Muscle of leg (tissue), 11 donors: ENCODE results near the gene GARIN6. TPM values are rescaled to one million over a fixed set of nuclear protein-coding genes. Genes with fewer than 3 reads are reported as not detected.

Experiments
- DNase-seq: peaks from one replicate; pipeline ENCODE4 v3.0.0; 2013
- H3K27ac ChIP-seq: one replicate; pipeline ENCODE4 v1.5.1; 2013; ENCODE audit warnings: mild to moderate bottlenecking, low read length, control low read depth
- H3K27me3 ChIP-seq: one replicate; pipeline ENCODE4 v1.6.1; 2013; ENCODE audit warnings: low read length; ENCODE audit not compliant: control insufficient read depth, insufficient read depth
- H3K36me3 ChIP-seq: one replicate; pipeline ENCODE4 v1.6.1; 2013; ENCODE audit warnings: low read length; ENCODE audit not compliant: control insufficient read depth, insufficient read depth
- H3K4me1 ChIP-seq: one replicate; pipeline ENCODE4 v1.6.1; 2013; ENCODE audit warnings: low read length; ENCODE audit not compliant: control insufficient read depth, insufficient read depth
- H3K4me3 ChIP-seq: one replicate; pipeline ENCODE4 v1.5.1; 2013; ENCODE audit warnings: low read length, control low read depth
- H3K9me3 ChIP-seq: replicated peaks from 2 replicates; pipeline ENCODE4 v1.6.1; 2013; ENCODE audit warnings: low read depth, low read length; ENCODE audit not compliant: control insufficient read depth
- whole genome bisulfite sequencing: methylation state at CpG from one replicate; pipeline ENCODE4 v1.1.5; 2013; ENCODE audit warnings: missing lambda C conversion rate; ENCODE audit not compliant: insufficient coverage; 5-methylcytosine and 5-hydroxymethylcytosine counted together
- polyA plus RNA-seq, 8 donors: library from polyadenylated mRNA; unstranded; fragments of 120-200 nt; gene quantifications; one replicate each; pipeline versions ENCODE4 v1.2.1 to v1.2.3, GENCODE V29; 2013; ENCODE audit warnings: inconsistent platforms in 1 of 8, low replicate concordance in 1 of 8; ENCODE audit not compliant: insufficient read length in 8 of 8, insufficient read depth in 1 of 8
- total RNA-seq: library from RNA; stranded (reverse); fragments of 120-200 nt; gene quantifications from one replicate; pipeline ENCODE4 v1.2.4, GENCODE V29; 2013

GARIN6 gene
- total and polyA plus RNA-seq, 9 donors, result not detected

GRCh38 chr12:99627459-99627858 lies 20.1 kb upstream of the GARIN6 start:
- Histone ChIP-seq H3K36me3 (no peaks in the 10 kb centered on the region), H3K27ac (no peak overlapping the region), H3K27me3 (no peaks in the 10 kb centered on the region), H3K4me1 (no peaks in the 10 kb centered on the region), H3K9me3 (no peaks in the 10 kb centered on the region), H3K4me3 (no peak overlapping the region)
- DNase-seq, result no peak
- WGBS, result no CpG with 5 or more reads among the region's 2 CpGs

- Histone ChIP-seq H3K4me1 (no peaks in the 10 kb centered on the region), H3K9me3 (no peaks in the 10 kb centered on the region), H3K4me3 (no peak overlapping the region), H3K27me3 (no peaks in the 10 kb centered on the region), H3K36me3 (no peaks in the 10 kb centered on the region), H3K27ac (no peak overlapping the region)
- no CpG with 5 or more reads among the region's 2 CpGs for WGBS
- no peak for DNase-seq
Measured at GRCh38 chr12:99644629-99645028, 2.9 kb upstream of the GARIN6 start.

GRCh38 chr12:99648183-99648582 lies 630 bp downstream of the GARIN6 start:
- no peak overlapping the region for H3K4me3 ChIP-seq
- no peaks in the 10 kb centered on the region for H3K27me3 ChIP-seq
- 90% methylated on average over 13 of the region's 14 CpGs for WGBS
- no peaks in the 10 kb centered on the region for H3K9me3 ChIP-seq
- no peaks in the 10 kb centered on the region for H3K36me3 ChIP-seq
- DNase-seq, result no peak
- no peak overlapping the region for H3K27ac ChIP-seq
- H3K4me1 ChIP-seq, result no peaks in the 10 kb centered on the region

- no peak overlapping the region for H3K27ac ChIP-seq
- no peaks in the 10 kb centered on the region for H3K27me3 ChIP-seq
- no peaks in the 10 kb centered on the region for H3K9me3 ChIP-seq
- no CpG with 5 or more reads among the region's 1 CpG for WGBS
- no peaks in the 10 kb centered on the region for H3K36me3 ChIP-seq
- H3K4me3 ChIP-seq, result no peak overlapping the region
- no peaks in the 10 kb centered on the region for H3K4me1 ChIP-seq
- DNase-seq, result no peak
Measured at GRCh38 chr12:99649551-99649950, 2.0 kb downstream of the GARIN6 start.

GRCh38 chr12:99658671-99659349 lies 11.3 kb downstream of the GARIN6 start:
- H3K4me1 ChIP-seq, result no peaks in the 10 kb centered on the region
- H3K4me3 ChIP-seq, result no peak overlapping the region
- no peaks in the 10 kb centered on the region for H3K9me3 ChIP-seq
- WGBS, result no CpG with 5 or more reads among the region's 1 CpG
- peak; percentile 5 for DNase-seq
- H3K27ac ChIP-seq, result no peak overlapping the region
- H3K36me3 ChIP-seq, result no peaks in the 10 kb centered on the region
- H3K27me3 ChIP-seq, result no peaks in the 10 kb centered on the region

- Histone ChIP-seq H3K27ac (no peak overlapping the region), H3K4me1 (no peaks in the 10 kb centered on the region), H3K9me3 (no peaks in the 10 kb centered on the region), H3K36me3 (no peaks in the 10 kb centered on the region), H3K4me3 (no peak overlapping the region), H3K27me3 (no peaks in the 10 kb centered on the region)
- no CpG with 5 or more reads among the region's 1 CpG for WGBS
- no peak for DNase-seq
Measured at GRCh38 chr12:99670635-99671034, 23.1 kb downstream of the GARIN6 start.

GRCh38 chr12:99680276-99680675 lies 32.7 kb downstream of the GARIN6 start:
- 75% methylated on average over 1 of the region's 4 CpGs for WGBS
- DNase-seq, result no peak

GRCh38 chr12:99686142-99686541 lies 38.6 kb downstream of the GARIN6 start:
- DNase-seq, result no peak
- Histone ChIP-seq H3K4me1 (no peaks in the 10 kb centered on the region), H3K4me3 (no peak overlapping the region), H3K27ac (no peak overlapping the region), H3K9me3 (no peaks in the 10 kb centered on the region), H3K27me3 (no peaks in the 10 kb centered on the region), H3K36me3 (no peaks in the 10 kb centered on the region)
- no CpG with 5 or more reads among the region's 1 CpG for WGBS

More at GRCh38 chr12:99680276-99680675, 32.7 kb downstream of the GARIN6 start:
- no peaks in the 10 kb centered on the region for H3K36me3 ChIP-seq
- H3K4me1 ChIP-seq, result no peaks in the 10 kb centered on the region
- no peak overlapping the region for H3K4me3 ChIP-seq
- H3K27me3 ChIP-seq, result no peaks in the 10 kb centered on the region
- H3K27ac ChIP-seq, result no peak overlapping the region
- no peaks in the 10 kb centered on the region for H3K9me3 ChIP-seq

GRCh38 chr12:99695050-99695449 lies 47.5 kb downstream of the GARIN6 start:
- WGBS, result no CpG with 5 or more reads among the region's 2 CpGs

More at GRCh38 chr12:99695050-99695449, 47.5 kb downstream of the GARIN6 start:
- no peak for DNase-seq
- no peaks in the 10 kb centered on the region for H3K36me3 ChIP-seq
- H3K27me3 ChIP-seq, result no peaks in the 10 kb centered on the region
- no peak overlapping the region for H3K4me3 ChIP-seq
- H3K27ac ChIP-seq, result no peak overlapping the region
- H3K9me3 ChIP-seq, result no peaks in the 10 kb centered on the region
- H3K4me1 ChIP-seq, result no peaks in the 10 kb centered on the region
